ENCODE measurements around the gene BIN1. TPM values are rescaled to one million over a fixed set of nuclear protein-coding genes. Genes with fewer than 3 reads are reported as not detected.

BIN1 gene
- total RNA-seq (100 to 1,000 TPM; 103 to 107 TPM), polyA plus RNA-seq (ENCODE audit: insufficient read length in 2 of 2) (100 to 1,000 TPM; 219 to 220 TPM)
- long read RNA-seq, donor 1, full-length matches to known transcripts: 37 of 64 reads
- long read RNA-seq, donor 1, partial matches to known transcripts: 21 of 64 reads
- long read RNA-seq, donor 1, other reads (novel, unspliced or antisense): 6 of 64 reads
- long read RNA-seq, donor 2, partial matches to known transcripts: 5 of 10 reads
- long read RNA-seq, donor 2, other reads (novel, unspliced or antisense): 0 of 10 reads
- long read RNA-seq, donor 3, transcript BIN1-211 (14 exons, 2,143 nt): major isoform, 11 of 14 reads
- long read RNA-seq, donor 3, partial matches to known transcripts: 0 of 14 reads
- long read RNA-seq, donor 3, other reads (novel, unspliced or antisense): 0 of 14 reads
- long read RNA-seq, donor 4, transcript BIN1-209 (15 exons, 2,293 nt): major isoform, 11 of 15 reads
- long read RNA-seq, donor 4, partial matches to known transcripts: 0 of 15 reads
- long read RNA-seq, donor 4, other reads (novel, unspliced or antisense): 0 of 15 reads

- Histone ChIP-seq H3K27ac (ENCODE audit: low read depth, low read length) (peak within 1 kb of the TSS; percentile 82), H3K4me3 (ENCODE audit: low read depth, low read length) (peak within 1 kb of the TSS; percentile 89), H3K36me3 (ENCODE audit: control insufficient read depth, insufficient read depth, low read length) (peaks cover 16% of the 10 kb centered on the region), H3K4me1 (ENCODE audit: control insufficient read depth, insufficient read depth, low read length) (peaks cover 49% of the 10 kb centered on the region), H3K9me3 (ENCODE audit: control insufficient read depth, insufficient read depth, low read length) (no peaks in the 10 kb centered on the region), H3K27me3 (ENCODE audit: control insufficient read depth, insufficient read depth, low read length) (no peaks in the 10 kb centered on the region)
- under 1% methylated on average over 75 of the region's 77 CpGs for WGBS (ENCODE audit: insufficient coverage)
- peak in 5 of 6 donors; percentile 47 to 93 (median 75) for DNase-seq (ENCODE audit: low read depth in 4 of 6, low spot score in 6 of 6)
These were observed at the start of gene BIN1 for GRCh38 chr2:127106991-127107621. Gene BIN1, minus strand, starts transcription at chr2:127107154. Its CDS starts 211 bp downstream, at chr2:127106943.

GRCh38 chr2:127155947-127156346, 49.0 kb upstream of the BIN1 start:
- Histone ChIP-seq H3K27me3 (ENCODE audit: control insufficient read depth, insufficient read depth, low read length) (no peaks in the 10 kb centered on the region), H3K4me1 (ENCODE audit: control insufficient read depth, insufficient read depth, low read length) (peaks cover 4% of the 10 kb centered on the region), H3K36me3 (ENCODE audit: control insufficient read depth, insufficient read depth, low read length) (no peaks in the 10 kb centered on the region), H3K27ac (ENCODE audit: low read depth, low read length) (no peak overlapping the region), H3K9me3 (ENCODE audit: control insufficient read depth, insufficient read depth, low read length) (peaks cover under 1% of the 10 kb centered on the region), H3K4me3 (ENCODE audit: low read depth, low read length) (no peak overlapping the region)
- 50% methylated on average over 1 of the region's 2 CpGs for WGBS (ENCODE audit: insufficient coverage)
- no peak for DNase-seq (ENCODE audit: low read depth in 4 of 6, low spot score in 6 of 6)

GRCh38 chr2:127155028-127155581, 48.2 kb upstream of the BIN1 start:
- no peak overlapping the region for H3K4me3 ChIP-seq (ENCODE audit: low read depth, low read length)
- 71% methylated on average over 4 of the region's 7 CpGs for WGBS (ENCODE audit: insufficient coverage)
- no peak overlapping the region for H3K27ac ChIP-seq (ENCODE audit: low read depth, low read length)
- peaks cover 3% of the 10 kb centered on the region for H3K9me3 ChIP-seq (ENCODE audit: control insufficient read depth, insufficient read depth, low read length)
- no peak for DNase-seq (ENCODE audit: low read depth in 4 of 6, low spot score in 6 of 6)
- H3K4me1 ChIP-seq (ENCODE audit: control insufficient read depth, insufficient read depth, low read length): peaks cover 4% of the 10 kb centered on the region
- H3K36me3 ChIP-seq (ENCODE audit: control insufficient read depth, insufficient read depth, low read length): no peaks in the 10 kb centered on the region
- H3K27me3 ChIP-seq (ENCODE audit: control insufficient read depth, insufficient read depth, low read length): no peaks in the 10 kb centered on the region

- no peaks in the 10 kb centered on the region for H3K27me3 ChIP-seq (ENCODE audit: control insufficient read depth, insufficient read depth, low read length)
- H3K27ac ChIP-seq (ENCODE audit: low read depth, low read length): no peak overlapping the region
- WGBS (ENCODE audit: insufficient coverage): 97% methylated on average over 2 of the region's 4 CpGs
- no peaks in the 10 kb centered on the region for H3K36me3 ChIP-seq (ENCODE audit: control insufficient read depth, insufficient read depth, low read length)
- peaks cover 3% of the 10 kb centered on the region for H3K9me3 ChIP-seq (ENCODE audit: control insufficient read depth, insufficient read depth, low read length)
- peaks cover 4% of the 10 kb centered on the region for H3K4me1 ChIP-seq (ENCODE audit: control insufficient read depth, insufficient read depth, low read length)
- H3K4me3 ChIP-seq (ENCODE audit: low read depth, low read length): no peak overlapping the region
- DNase-seq (ENCODE audit: low read depth in 4 of 6, low spot score in 6 of 6): no peak
These were observed 47.4 kb upstream of the BIN1 start for GRCh38 chr2:127154396-127154795.

GRCh38 chr2:127153691-127154158, 46.8 kb upstream of the BIN1 start:
- no peaks in the 10 kb centered on the region for H3K36me3 ChIP-seq (ENCODE audit: control insufficient read depth, insufficient read depth, low read length)
- no peaks in the 10 kb centered on the region for H3K27me3 ChIP-seq (ENCODE audit: control insufficient read depth, insufficient read depth, low read length)
- peaks cover 3% of the 10 kb centered on the region for H3K9me3 ChIP-seq (ENCODE audit: control insufficient read depth, insufficient read depth, low read length)
- H3K4me3 ChIP-seq (ENCODE audit: low read depth, low read length): no peak overlapping the region
- no peak for DNase-seq (ENCODE audit: low read depth in 4 of 6, low spot score in 6 of 6)
- peaks cover 4% of the 10 kb centered on the region for H3K4me1 ChIP-seq (ENCODE audit: control insufficient read depth, insufficient read depth, low read length)
- WGBS (ENCODE audit: insufficient coverage): 77% methylated on average over 5 of the region's 6 CpGs
- H3K27ac ChIP-seq (ENCODE audit: low read depth, low read length): no peak overlapping the region

- no peak overlapping the region for H3K4me3 ChIP-seq (ENCODE audit: low read depth, low read length)
- H3K4me1 ChIP-seq (ENCODE audit: control insufficient read depth, insufficient read depth, low read length): peaks cover under 1% of the 10 kb centered on the region
- H3K27me3 ChIP-seq (ENCODE audit: control insufficient read depth, insufficient read depth, low read length): no peaks in the 10 kb centered on the region
- DNase-seq (ENCODE audit: low read depth in 4 of 6, low spot score in 6 of 6): no peak
- H3K36me3 ChIP-seq (ENCODE audit: control insufficient read depth, insufficient read depth, low read length): no peaks in the 10 kb centered on the region
- WGBS (ENCODE audit: insufficient coverage): 80% methylated on average over 1 of the region's 1 CpG
- H3K9me3 ChIP-seq (ENCODE audit: control insufficient read depth, insufficient read depth, low read length): peaks cover 3% of the 10 kb centered on the region
- H3K27ac ChIP-seq (ENCODE audit: low read depth, low read length): no peak overlapping the region
These were observed 44.0 kb upstream of the BIN1 start for GRCh38 chr2:127150996-127151395.

GRCh38 chr2:127149384-127149783, 42.4 kb upstream of the BIN1 start:
- H3K27me3 ChIP-seq (ENCODE audit: control insufficient read depth, insufficient read depth, low read length): no peaks in the 10 kb centered on the region
- WGBS (ENCODE audit: insufficient coverage): no CpG with 5 or more reads among the region's 4 CpGs
- DNase-seq (ENCODE audit: low read depth in 4 of 6, low spot score in 6 of 6): no peak
- H3K4me1 ChIP-seq (ENCODE audit: control insufficient read depth, insufficient read depth, low read length): peaks cover 9% of the 10 kb centered on the region
- peaks cover 3% of the 10 kb centered on the region for H3K9me3 ChIP-seq (ENCODE audit: control insufficient read depth, insufficient read depth, low read length)
- no peaks in the 10 kb centered on the region for H3K36me3 ChIP-seq (ENCODE audit: control insufficient read depth, insufficient read depth, low read length)
- no peak overlapping the region for H3K27ac ChIP-seq (ENCODE audit: low read depth, low read length)
- no peak overlapping the region for H3K4me3 ChIP-seq (ENCODE audit: low read depth, low read length)

GRCh38 chr2:127146820-127147502, 40.0 kb upstream of the BIN1 start:
- H3K4me1 ChIP-seq (ENCODE audit: control insufficient read depth, insufficient read depth, low read length): peaks cover 22% of the 10 kb centered on the region
- 75% methylated on average over 9 of the region's 10 CpGs for WGBS (ENCODE audit: insufficient coverage)
- H3K27me3 ChIP-seq (ENCODE audit: control insufficient read depth, insufficient read depth, low read length): no peaks in the 10 kb centered on the region
- H3K36me3 ChIP-seq (ENCODE audit: control insufficient read depth, insufficient read depth, low read length): no peaks in the 10 kb centered on the region
- H3K4me3 ChIP-seq (ENCODE audit: low read depth, low read length): no peak overlapping the region
- no peak for DNase-seq (ENCODE audit: low read depth in 4 of 6, low spot score in 6 of 6)
- peaks cover 3% of the 10 kb centered on the region for H3K9me3 ChIP-seq (ENCODE audit: control insufficient read depth, insufficient read depth, low read length)
- no peak overlapping the region for H3K27ac ChIP-seq (ENCODE audit: low read depth, low read length)

- no peak overlapping the region for H3K27ac ChIP-seq (ENCODE audit: low read depth, low read length)
- H3K9me3 ChIP-seq (ENCODE audit: control insufficient read depth, insufficient read depth, low read length): peaks cover 3% of the 10 kb centered on the region
- no peak overlapping the region for H3K4me3 ChIP-seq (ENCODE audit: low read depth, low read length)
- H3K27me3 ChIP-seq (ENCODE audit: control insufficient read depth, insufficient read depth, low read length): no peaks in the 10 kb centered on the region
- no peaks in the 10 kb centered on the region for H3K36me3 ChIP-seq (ENCODE audit: control insufficient read depth, insufficient read depth, low read length)
- DNase-seq (ENCODE audit: low read depth in 4 of 6, low spot score in 6 of 6): no peak
- WGBS (ENCODE audit: insufficient coverage): 95% methylated on average over 17 of the region's 18 CpGs
- H3K4me1 ChIP-seq (ENCODE audit: control insufficient read depth, insufficient read depth, low read length): peaks cover 22% of the 10 kb centered on the region
These were observed 39.2 kb upstream of the BIN1 start for GRCh38 chr2:127146071-127146725.

All from spinal cord (tissue), 10 donors.